ENCODE measurements around the gene GMCL1. TPM values are rescaled to one million over a fixed set of nuclear protein-coding genes. Genes with fewer than 3 reads are reported as not detected.
A peak's percentile ranks its signal among the peaks of the same experiment; 100 is the strongest.

The GMCL1 gene
- total RNA-seq, 1 experiment from 2014 or later: 21.6 TPM

DNA sequence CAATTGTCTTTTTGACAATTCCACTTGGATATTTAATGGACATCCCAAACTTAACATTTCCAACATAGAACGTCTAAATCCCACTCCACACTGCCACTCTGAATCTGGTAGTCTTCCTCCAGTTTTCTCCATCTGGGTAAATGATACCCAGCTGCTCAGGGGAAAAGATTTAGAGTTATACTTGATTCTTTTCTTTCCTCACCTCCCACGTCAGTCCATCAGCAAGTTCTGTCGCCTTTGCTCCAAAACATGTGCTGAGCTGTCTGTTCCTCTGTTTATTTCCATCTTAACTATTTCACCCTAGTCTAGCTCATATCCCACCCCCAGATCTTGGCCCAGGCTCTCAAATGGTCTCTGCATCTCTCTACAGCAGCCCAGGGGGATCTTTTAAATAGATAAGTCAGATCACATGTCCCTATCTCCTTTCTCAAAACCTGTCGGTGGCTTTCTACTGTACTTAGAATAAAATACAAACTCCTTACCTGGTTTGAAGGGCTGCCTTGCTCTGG, 43.4 kb upstream of the GMCL1 start:
- no peaks in the 10 kb centered on the region for H3K27me3 Mint-ChIP-seq (ENCODE audit: low read depth)
- H3K27ac Mint-ChIP-seq: peak overlapping the region; percentile 48; the same call in 1 of the 2 replicates
- POLR2A ChIA-PET: no interaction called here
- no peak for TF ChIP-seq ZNF121 (CRISPR knock-in tag; IDR thresholded peaks at IDR 0.05)
- TF ChIP-seq CBFB (CRISPR knock-in tag; IDR thresholded peaks at IDR 0.05; ENCODE audit: low read depth): no peak
- no peak for TF ChIP-seq MYBL2 (CRISPR knock-in tag; IDR thresholded peaks at IDR 0.05)
- TF ChIP-seq ZBTB21 (CRISPR knock-in tag; IDR thresholded peaks at IDR 0.05; ENCODE audit: borderline replicate concordance): no peak
- TF ChIP-seq ZNF219 (CRISPR knock-in tag; IDR thresholded peaks at IDR 0.05; ENCODE audit: borderline replicate concordance): no peak
- TF ChIP-seq, protein P1, sequence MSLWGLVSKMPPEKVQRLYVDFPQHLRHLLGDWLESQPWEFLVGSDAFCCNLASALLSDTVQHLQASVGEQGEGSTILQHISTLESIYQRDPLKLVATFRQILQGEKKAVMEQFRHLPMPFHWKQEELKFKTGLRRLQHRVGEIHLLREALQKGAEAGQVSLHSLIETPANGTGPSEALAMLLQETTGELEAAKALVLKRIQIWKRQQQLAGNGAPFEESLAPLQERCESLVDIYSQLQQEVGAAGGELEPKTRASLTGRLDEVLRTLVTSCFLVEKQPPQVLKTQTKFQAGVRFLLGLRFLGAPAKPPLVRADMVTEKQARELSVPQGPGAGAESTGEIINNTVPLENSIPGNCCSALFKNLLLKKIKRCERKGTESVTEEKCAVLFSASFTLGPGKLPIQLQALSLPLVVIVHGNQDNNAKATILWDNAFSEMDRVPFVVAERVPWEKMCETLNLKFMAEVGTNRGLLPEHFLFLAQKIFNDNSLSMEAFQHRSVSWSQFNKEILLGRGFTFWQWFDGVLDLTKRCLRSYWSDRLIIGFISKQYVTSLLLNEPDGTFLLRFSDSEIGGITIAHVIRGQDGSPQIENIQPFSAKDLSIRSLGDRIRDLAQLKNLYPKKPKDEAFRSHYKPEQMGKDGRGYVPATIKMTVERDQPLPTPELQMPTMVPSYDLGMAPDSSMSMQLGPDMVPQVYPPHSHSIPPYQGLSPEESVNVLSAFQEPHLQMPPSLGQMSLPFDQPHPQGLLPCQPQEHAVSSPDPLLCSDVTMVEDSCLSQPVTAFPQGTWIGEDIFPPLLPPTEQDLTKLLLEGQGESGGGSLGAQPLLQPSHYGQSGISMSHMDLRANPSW (CRISPR knock-in tag; conservative IDR thresholded peaks at IDR 0.05; ENCODE audit: low read depth): no peak
- TF ChIP-seq, protein P2, sequence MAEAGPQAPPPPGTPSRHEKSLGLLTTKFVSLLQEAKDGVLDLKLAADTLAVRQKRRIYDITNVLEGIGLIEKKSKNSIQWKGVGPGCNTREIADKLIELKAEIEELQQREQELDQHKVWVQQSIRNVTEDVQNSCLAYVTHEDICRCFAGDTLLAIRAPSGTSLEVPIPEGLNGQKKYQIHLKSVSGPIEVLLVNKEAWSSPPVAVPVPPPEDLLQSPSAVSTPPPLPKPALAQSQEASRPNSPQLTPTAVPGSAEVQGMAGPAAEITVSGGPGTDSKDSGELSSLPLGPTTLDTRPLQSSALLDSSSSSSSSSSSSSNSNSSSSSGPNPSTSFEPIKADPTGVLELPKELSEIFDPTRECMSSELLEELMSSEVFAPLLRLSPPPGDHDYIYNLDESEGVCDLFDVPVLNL (CRISPR knock-in tag; IDR thresholded peaks at IDR 0.05; ENCODE audit: borderline replicate concordance, low read depth): no peak
- no peak for TF ChIP-seq OVOL2 (CRISPR knock-in tag; IDR thresholded peaks at IDR 0.05; ENCODE audit: borderline replicate concordance)
- no peak for TF ChIP-seq NFE2L1 (CRISPR knock-in tag; IDR thresholded peaks at IDR 0.05)
- no peak for TF ChIP-seq RELA (CRISPR knock-in tag; IDR thresholded peaks at IDR 0.05; ENCODE audit: borderline replicate concordance)
- TF ChIP-seq TEAD4 (CRISPR knock-in tag; IDR thresholded peaks at IDR 0.05): no peak
- TF ChIP-seq, protein P3, sequence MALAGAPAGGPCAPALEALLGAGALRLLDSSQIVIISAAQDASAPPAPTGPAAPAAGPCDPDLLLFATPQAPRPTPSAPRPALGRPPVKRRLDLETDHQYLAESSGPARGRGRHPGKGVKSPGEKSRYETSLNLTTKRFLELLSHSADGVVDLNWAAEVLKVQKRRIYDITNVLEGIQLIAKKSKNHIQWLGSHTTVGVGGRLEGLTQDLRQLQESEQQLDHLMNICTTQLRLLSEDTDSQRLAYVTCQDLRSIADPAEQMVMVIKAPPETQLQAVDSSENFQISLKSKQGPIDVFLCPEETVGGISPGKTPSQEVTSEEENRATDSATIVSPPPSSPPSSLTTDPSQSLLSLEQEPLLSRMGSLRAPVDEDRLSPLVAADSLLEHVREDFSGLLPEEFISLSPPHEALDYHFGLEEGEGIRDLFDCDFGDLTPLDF (CRISPR knock-in tag; IDR thresholded peaks at IDR 0.05): no peak
- no peak for TF ChIP-seq MXD4 (CRISPR knock-in tag; IDR thresholded peaks at IDR 0.05; ENCODE audit: borderline replicate concordance)
- TF ChIP-seq JAZF1 (CRISPR knock-in tag; IDR thresholded peaks at IDR 0.05): no peak
- ATAC-seq: no peak
- peaks cover 29% of the 10 kb centered on the region for H3K4me1 Mint-ChIP-seq
- CTCF ChIA-PET: interaction anchor here (1.0 to 1.7 kb wide), 2 partner anchors 31 to 61 kb away, joined by 4 to 6 read pairs; no protein-coding TSS in a partner anchor
- DNase-seq (ENCODE audit: low spot score): no peak
- H3K9me3 Mint-ChIP-seq: no peaks in the 10 kb centered on the region
- no peaks in the 10 kb centered on the region for H3K36me3 Mint-ChIP-seq
- H3K4me3 Mint-ChIP-seq: no peak overlapping the region

DNA sequence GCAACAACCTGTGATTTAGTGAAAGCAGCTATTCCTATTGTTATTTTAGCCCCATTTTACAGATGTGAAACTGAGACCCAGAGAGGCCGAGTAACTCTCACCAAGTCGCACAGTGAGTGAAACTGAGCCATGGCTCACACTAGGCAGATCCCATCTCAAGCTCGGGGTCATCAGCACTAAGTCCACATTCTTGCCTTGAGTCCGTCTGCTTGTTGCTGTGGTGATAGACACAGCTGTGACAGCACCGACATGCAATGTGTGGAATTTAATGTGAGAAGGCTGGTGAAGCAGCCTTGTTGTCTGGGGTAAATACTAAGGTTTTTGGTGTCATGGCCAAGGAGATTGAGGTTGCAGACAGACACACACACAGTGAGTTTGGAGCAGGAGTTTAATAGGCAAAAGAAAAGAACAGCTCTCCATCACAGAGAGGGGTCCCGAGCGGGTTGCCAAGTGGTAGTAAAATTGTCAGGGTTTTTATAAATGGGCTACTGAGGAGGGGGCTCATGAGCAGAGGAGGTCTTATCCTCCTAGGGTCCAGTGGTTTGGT, 40.2 kb upstream of the GMCL1 start:
- Mint-ChIP-seq H3K36me3 (no peaks in the 10 kb centered on the region), H3K4me1 (peaks cover 18% of the 10 kb centered on the region), H3K27me3 (ENCODE audit: low read depth) (no peaks in the 10 kb centered on the region), H3K27ac (peak overlapping the region; percentile 83), H3K9me3 (no peaks in the 10 kb centered on the region), H3K4me3 (no peak overlapping the region)
- ChIA-PET POLR2A (no interaction called here), CTCF (interaction anchor here (1.1 to 3.8 kb wide), 4 partner anchors 10 to 65 kb away, joined by 3 to 36 read pairs (median 4); partner anchors contain the start of gene ANXA4)
- no peak for DNase-seq (ENCODE audit: low spot score)
- TF ChIP-seq, protein P4, sequence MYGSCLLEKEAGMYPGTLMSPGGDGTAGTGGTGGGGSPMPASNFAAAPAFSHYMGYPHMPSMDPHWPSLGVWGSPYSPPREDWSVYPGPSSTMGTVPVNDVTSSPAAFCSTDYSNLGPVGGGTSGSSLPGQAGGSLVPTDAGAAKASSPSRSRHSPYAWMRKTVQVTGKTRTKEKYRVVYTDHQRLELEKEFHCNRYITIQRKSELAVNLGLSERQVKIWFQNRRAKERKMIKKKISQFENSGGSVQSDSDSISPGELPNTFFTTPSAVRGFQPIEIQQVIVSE (CRISPR knock-in tag; IDR thresholded peaks at IDR 0.05; ENCODE audit: borderline replicate concordance): no peak; the same call in 1 of the 2 replicates
- no peak for TF ChIP-seq ZNF219 (CRISPR knock-in tag; IDR thresholded peaks at IDR 0.05; ENCODE audit: borderline replicate concordance)
- TF ChIP-seq, protein P5, sequence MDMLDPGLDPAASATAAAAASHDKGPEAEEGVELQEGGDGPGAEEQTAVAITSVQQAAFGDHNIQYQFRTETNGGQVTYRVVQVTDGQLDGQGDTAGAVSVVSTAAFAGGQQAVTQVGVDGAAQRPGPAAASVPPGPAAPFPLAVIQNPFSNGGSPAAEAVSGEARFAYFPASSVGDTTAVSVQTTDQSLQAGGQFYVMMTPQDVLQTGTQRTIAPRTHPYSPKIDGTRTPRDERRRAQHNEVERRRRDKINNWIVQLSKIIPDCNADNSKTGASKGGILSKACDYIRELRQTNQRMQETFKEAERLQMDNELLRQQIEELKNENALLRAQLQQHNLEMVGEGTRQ (CRISPR knock-in tag; IDR thresholded peaks at IDR 0.05): no peak
- ATAC-seq: peak; percentile 60
